ENCODE results near the gene ZNF664.
A peak's percentile ranks its signal among the peaks of the same experiment; 100 is the strongest.

ZNF664 gene

DNA sequence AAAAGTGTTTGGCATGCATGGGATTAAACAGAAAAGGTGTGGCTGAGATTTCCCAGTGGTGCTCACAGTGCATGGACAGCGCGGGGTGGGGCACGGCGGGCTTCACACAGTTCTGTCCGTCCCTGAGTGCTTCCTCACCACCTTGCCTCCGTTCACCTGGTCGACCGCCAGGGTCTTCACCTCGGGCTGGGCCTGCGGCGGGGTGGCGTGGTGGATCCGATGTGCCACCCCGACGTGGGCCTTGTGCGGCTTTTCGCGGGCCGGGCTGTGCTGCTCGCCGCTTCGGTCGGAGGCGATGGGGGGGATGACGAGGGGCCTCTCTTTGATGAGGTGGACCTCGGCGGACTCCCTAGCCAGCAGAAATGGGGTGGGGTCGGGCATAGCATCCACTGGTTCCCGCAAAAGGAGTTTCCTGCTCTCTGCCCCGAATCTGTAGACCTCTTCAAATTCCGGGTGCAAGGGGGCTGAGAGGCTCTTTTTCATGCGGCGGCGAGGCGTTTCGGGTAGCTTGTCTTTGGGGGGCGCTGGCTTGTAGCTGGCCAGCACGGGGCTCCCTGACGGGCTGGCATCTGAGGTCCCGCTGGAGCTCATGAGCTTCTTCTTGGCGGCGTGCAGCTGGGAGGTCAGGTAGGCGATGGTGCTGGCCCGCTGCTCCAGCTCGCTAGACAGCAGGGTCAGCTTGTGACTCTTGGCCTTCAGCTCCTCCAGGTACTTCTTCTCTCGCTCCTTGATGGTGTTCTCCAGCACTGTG lies 35.9 kb upstream of the ZNF664 start:
- no peak overlapping the region for H3K4me3 ChIP-seq (ENCODE audit: low read depth, low read length)
- TF ChIP-seq, protein P1, sequence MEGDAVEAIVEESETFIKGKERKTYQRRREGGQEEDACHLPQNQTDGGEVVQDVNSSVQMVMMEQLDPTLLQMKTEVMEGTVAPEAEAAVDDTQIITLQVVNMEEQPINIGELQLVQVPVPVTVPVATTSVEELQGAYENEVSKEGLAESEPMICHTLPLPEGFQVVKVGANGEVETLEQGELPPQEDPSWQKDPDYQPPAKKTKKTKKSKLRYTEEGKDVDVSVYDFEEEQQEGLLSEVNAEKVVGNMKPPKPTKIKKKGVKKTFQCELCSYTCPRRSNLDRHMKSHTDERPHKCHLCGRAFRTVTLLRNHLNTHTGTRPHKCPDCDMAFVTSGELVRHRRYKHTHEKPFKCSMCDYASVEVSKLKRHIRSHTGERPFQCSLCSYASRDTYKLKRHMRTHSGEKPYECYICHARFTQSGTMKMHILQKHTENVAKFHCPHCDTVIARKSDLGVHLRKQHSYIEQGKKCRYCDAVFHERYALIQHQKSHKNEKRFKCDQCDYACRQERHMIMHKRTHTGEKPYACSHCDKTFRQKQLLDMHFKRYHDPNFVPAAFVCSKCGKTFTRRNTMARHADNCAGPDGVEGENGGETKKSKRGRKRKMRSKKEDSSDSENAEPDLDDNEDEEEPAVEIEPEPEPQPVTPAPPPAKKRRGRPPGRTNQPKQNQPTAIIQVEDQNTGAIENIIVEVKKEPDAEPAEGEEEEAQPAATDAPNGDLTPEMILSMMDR (IDR thresholded peaks at IDR 0.05; ENCODE audit: low read depth, low read length, missing control alignments), result no peak
- DNase-seq (ENCODE audit: low read depth), result no peak

DNA sequence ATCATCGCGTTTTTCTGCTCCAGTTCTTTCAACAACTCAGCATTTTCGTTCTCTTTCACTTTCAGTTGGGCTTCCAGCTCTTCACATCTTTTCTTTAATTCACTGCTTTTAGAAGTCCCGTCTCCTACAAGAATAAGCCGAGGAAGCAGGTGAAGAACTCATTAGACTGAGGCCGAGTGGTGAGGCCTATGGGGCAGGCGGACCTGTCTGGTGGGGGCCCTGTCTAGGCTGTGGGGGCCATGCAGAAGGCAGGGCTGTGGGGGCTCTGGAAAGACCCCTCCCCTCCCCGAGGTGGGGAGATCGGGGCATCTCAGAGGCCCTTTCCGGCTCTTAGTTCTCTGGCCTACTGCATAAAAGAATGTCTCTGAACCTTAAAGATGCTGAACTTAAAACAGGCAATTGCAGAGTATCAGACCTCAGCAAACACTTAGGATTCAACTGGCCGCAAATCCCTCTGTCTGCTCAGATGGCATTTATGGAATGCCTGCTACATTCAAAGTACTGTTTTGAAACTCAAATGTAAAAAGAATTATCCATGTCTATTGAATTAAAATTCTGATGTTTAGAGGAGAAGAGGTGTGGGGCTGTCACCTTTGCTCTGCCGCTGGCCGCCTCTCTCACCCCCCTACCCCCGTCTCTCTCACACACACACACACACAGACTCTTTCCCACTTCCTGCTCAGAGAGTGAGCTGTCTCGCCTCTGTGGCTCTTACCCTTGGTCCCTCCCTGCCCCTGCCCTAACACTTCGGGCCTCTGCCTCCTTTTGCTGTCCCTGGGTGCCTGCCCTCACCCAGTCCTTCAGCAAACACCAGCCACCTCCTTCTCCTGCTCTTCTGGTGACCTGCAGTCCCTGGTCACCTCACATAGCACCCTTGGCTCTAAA lies 35.1 kb upstream of the ZNF664 start:
- TF ChIP-seq, protein P1 (IDR thresholded peaks at IDR 0.05; ENCODE audit: low read depth, low read length, missing control alignments), result no peak
- DNase-seq (ENCODE audit: low read depth), result no peak
- no peak overlapping the region for H3K4me3 ChIP-seq (ENCODE audit: low read depth, low read length)

DNA sequence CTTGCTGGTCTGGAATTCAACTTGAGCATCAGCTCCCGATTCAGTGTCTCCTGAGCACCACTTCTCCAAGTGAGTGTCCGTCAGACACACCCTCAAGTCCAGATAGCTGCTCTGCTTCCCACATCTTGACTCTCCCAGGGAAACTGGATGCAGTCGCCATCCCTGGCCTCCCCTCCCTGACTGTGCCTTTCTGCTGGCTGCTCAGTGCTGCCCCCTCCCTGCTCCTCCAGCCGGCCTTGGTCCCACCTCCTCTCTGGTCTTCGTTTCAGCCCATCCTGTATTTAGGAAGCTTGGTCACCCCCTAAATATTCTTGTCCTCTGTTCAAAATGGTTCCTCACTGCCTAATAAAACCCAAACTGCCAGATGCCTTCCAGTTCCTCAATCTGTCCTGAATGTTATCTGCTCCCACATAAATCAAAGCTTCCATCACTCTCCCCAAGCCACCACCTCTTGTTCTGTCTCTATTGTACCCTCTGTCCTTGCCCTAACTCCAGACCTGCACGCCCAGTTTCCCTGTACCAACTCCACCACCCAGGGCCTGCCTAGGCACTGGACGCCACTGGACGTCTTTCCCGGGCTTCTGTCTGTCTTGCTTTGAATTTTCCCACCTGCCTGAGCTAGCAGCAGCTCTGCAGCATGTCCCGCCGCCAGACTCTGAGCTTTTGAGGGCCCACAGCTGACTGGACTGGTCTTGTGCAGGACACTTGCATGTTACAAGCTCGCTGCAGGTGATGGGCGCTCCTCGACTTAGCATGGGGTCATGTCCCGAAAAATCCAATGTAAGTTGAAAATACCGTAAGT lies 34.1 kb upstream of the ZNF664 start:
- TF ChIP-seq, protein P1 (IDR thresholded peaks at IDR 0.05; ENCODE audit: low read depth, low read length, missing control alignments), result peak; percentile 42
- DNase-seq (ENCODE audit: low read depth), result no peak
- no peak overlapping the region for H3K4me3 ChIP-seq (ENCODE audit: low read depth, low read length)

DNA sequence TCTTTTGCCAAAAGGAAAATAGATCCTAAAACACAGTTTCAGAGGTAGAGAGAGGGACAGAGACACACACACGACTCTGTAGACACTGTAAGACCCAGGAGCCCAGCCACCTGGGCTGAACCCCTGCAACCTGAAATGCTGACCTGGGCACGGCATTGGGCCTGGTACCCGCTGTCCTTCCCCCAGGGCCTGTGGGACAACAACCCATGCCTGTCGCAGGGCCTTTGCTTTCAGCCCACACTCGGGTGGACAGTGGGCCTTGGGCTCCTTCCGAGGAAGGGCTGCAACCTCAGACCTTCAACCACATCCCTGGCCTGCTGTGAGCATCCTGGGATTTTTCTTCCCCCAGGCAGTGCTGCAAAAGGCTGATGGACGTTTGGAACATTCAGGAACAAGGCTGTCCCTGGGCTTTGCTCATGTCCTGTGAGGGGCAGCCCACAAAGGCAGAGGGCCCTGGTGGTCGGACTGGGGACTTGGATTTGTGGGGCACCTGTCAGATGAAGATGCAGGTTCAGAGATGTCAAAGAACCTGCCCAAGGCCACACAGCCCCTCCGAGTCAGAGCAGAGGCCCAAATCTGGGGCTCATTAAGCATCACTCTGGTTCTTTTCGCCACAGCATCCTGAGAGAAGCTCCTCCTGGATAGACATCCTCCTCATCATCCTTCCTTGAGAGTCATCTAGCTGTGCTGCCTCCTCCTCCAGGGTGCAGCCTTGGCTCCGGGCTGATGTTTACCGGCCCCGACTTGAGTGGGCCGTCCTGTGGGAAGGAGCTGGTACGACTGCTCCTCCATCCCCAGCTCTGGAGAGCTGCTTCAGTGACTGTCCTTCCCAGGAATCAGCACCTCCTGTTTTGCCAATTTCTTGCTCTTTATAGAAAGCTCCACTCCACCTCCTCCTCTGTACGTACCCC lies 33.0 kb upstream of the ZNF664 start:
- TF ChIP-seq, protein P1 (IDR thresholded peaks at IDR 0.05; ENCODE audit: low read depth, low read length, missing control alignments), result no peak
- DNase-seq (ENCODE audit: low read depth), result no peak
- no peak overlapping the region for H3K4me3 ChIP-seq (ENCODE audit: low read depth, low read length)

DNA sequence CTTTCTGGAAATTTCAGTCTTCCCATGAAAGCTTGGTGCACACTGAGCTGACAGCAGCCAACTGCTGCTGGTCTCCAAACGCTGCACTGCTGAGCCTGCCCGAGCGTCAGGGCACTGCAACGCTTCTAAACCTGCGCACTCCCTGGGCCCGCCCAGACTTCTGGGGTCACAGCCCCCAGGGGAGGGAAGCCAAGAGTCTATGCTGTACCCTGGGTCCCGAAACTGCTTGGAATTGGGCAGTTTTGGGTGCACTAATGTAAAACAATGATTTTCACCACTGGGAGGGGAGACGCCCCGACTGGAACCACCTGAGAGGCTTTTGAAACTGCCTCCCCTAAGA lies 32.4 kb upstream of the ZNF664 start:
- no peak for DNase-seq (ENCODE audit: low read depth)

More for the DNA sequence above, 32.4 kb upstream of the ZNF664 start:
- TF ChIP-seq, protein P1 (IDR thresholded peaks at IDR 0.05; ENCODE audit: low read depth, low read length, missing control alignments), result no peak
- no peak overlapping the region for H3K4me3 ChIP-seq (ENCODE audit: low read depth, low read length)
